Breast epithelium (tissue), 4 donors: ENCODE measurements around the gene COBLL1. TPM values are rescaled to one million over a fixed set of nuclear protein-coding genes. Genes with fewer than 3 reads are reported as not detected.
A peak's percentile ranks its signal among the peaks of the same experiment; 100 is the strongest.

Experiments
- DNase-seq, 2 donors: peaks; one replicate each; pipeline ENCODE4 v3.0.0-alpha.2; 2019; ENCODE audit warnings: low spot score in 2 of 2
- H3K27ac ChIP-seq, 2 donors: fragments of 200-600 bp; sonication (generic) in 1 of 2; one replicate each; pipeline ENCODE4 v1.5.1; 2016 to 2019; ENCODE audit warnings: mild to moderate bottlenecking in 1 of 2
- H3K27me3 ChIP-seq, 2 donors: fragments of 200-600 bp; sonication (generic) in 1 of 2; one replicate each; pipeline versions ENCODE4 v1.5.1 to v1.6.0; 2017 to 2019; ENCODE audit warnings: control low read depth in 1 of 2, mild to moderate bottlenecking in 1 of 2
- H3K36me3 ChIP-seq: fragments of 200-600 bp; one replicate; pipeline ENCODE4 v1.5.1; 2019
- H3K4me1 ChIP-seq, 2 donors: fragments of 200-600 bp; sonication (generic); one replicate each; pipeline ENCODE4 v1.5.1; 2016 to 2019; ENCODE audit warnings: control low read depth in 1 of 2
- H3K4me3 ChIP-seq, 3 donors: fragments of 200-600 bp; sonication (generic); 1 replicate in 2 of 3; 2 replicates in 1 of 3; pipeline ENCODE4 v1.5.1; 2016 to 2019; ENCODE audit warnings: mild to moderate bottlenecking in 3 of 3, moderate library complexity in 2 of 3
- H3K9me3 ChIP-seq, 2 donors: fragments of 200-600 bp; sonication (generic) in 1 of 2; one replicate each; pipeline ENCODE4 v1.5.1; 2016 to 2019; ENCODE audit warnings: control low read depth in 1 of 2
- POLR2A ChIP-seq: fragments of 450-650 bp; IDR thresholded peaks from one replicate; pipeline ENCODE4 v1.6.1; 2016; ENCODE audit warnings: antibody characterized with exemption, mild to moderate bottlenecking, moderate library complexity
- POLR2AphosphoS5 ChIP-seq, 3 donors: sonication (generic); formaldehyde crosslinking; IDR thresholded peaks; one replicate each; pipeline ENCODE4 v1.6.1; 2017; ENCODE audit warnings: antibody characterized with exemption in 3 of 3
- intact Hi-C: fragments of 100-400 bp; cut with DNase I; formaldehyde crosslinking; loops from one replicate; pipeline ENCODE4 v1.15.1; 2023; ENCODE audit warnings: low total_unique reads
- total RNA-seq, 3 donors: library from RNA; depleted of rRNA; stranded (reverse); fragments of >200 nt; gene quantifications; one replicate each; pipeline ENCODE4 v1.1.0, GENCODE V29; 2016
- TF ChIP-seq, protein P1 (sequence below), 3 donors: fragments of 450-650 bp; IDR thresholded peaks; one replicate each; pipeline ENCODE4 v1.5.1; 2016 to 2017; ENCODE audit warnings: antibody characterized with exemption in 3 of 3, mild to moderate bottlenecking in 3 of 3, moderate library complexity in 3 of 3

The COBLL1 gene
- total RNA-seq, 3 donors from 2014 or later, result 43.6 to 92.8 (median 75.8) TPM

GRCh38 chr2:164821338-164821737 lies 20.3 kb downstream of the COBLL1 start:
- no peaks in the 10 kb centered on the region for H3K4me1 ChIP-seq
- no peaks in the 10 kb centered on the region for H3K27me3 ChIP-seq
- no peak overlapping the region for H3K4me3 ChIP-seq
- H3K36me3 ChIP-seq, result no peaks in the 10 kb centered on the region
- no peak for TF ChIP-seq POLR2AphosphoS5 (IDR thresholded peaks at IDR 0.05)
- TF ChIP-seq, protein P1, sequence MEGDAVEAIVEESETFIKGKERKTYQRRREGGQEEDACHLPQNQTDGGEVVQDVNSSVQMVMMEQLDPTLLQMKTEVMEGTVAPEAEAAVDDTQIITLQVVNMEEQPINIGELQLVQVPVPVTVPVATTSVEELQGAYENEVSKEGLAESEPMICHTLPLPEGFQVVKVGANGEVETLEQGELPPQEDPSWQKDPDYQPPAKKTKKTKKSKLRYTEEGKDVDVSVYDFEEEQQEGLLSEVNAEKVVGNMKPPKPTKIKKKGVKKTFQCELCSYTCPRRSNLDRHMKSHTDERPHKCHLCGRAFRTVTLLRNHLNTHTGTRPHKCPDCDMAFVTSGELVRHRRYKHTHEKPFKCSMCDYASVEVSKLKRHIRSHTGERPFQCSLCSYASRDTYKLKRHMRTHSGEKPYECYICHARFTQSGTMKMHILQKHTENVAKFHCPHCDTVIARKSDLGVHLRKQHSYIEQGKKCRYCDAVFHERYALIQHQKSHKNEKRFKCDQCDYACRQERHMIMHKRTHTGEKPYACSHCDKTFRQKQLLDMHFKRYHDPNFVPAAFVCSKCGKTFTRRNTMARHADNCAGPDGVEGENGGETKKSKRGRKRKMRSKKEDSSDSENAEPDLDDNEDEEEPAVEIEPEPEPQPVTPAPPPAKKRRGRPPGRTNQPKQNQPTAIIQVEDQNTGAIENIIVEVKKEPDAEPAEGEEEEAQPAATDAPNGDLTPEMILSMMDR (IDR thresholded peaks at IDR 0.05), result no peak
- no peak for TF ChIP-seq POLR2A
- intact Hi-C loops, result no loop called here
- H3K9me3 ChIP-seq, result no peaks in the 10 kb centered on the region
- DNase-seq, result no peak
- peak overlapping the region; percentile 52 to 75 for H3K27ac ChIP-seq

DNA sequence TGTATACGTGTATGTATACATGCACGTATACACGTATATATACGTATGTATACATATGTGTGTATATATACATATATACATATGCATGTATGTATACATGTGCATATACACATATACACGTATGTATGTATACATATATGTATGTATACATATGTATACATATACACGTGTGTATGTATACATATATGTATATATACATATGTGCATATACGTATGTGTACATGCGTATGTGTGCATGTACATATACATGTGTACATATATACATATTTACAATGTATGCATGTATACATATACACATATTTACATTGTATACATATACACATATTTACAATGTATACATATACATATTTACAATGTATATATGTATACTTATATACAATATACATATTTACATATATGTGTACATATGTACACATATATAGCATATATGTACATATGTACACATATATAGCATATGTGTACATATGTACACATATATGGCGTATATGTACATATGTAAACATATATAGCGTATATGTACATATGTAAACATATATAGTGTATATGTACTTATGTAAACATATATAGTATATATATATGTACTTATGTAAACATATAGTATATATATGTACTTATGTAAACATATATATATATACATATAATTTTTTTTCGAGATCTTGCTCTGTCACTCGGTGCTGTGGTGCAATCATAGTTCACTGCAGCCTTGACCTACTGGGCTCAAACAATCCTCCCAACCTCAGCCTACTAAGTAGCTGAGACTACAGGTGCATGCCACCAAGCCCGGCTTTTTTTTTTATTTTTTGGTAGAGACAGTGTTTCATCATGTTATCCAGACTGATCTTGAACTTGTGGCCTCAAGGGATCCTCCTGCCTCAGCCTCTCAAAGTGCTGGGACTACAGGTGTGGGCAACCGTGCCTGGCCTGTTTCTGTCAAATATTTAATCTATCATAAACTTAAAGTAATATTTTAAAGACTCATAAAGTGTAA lies 23.2 kb downstream of the COBLL1 start:
- no peak for TF ChIP-seq POLR2AphosphoS5 (IDR thresholded peaks at IDR 0.05)
- TF ChIP-seq, protein P1 (IDR thresholded peaks at IDR 0.05), result no peak
- no peaks in the 10 kb centered on the region for H3K9me3 ChIP-seq
- no peak overlapping the region for H3K27ac ChIP-seq
- H3K36me3 ChIP-seq, result no peaks in the 10 kb centered on the region
- intact Hi-C loops, result no loop called here
- H3K4me1 ChIP-seq, result no peaks in the 10 kb centered on the region
- H3K4me3 ChIP-seq, result no peak overlapping the region
- no peaks in the 10 kb centered on the region for H3K27me3 ChIP-seq
- DNase-seq, result no peak

- DNase-seq, result no peak
- Histone ChIP-seq H3K36me3 (no peaks in the 10 kb centered on the region), H3K27ac (no peak overlapping the region), H3K27me3 (no peaks in the 10 kb centered on the region), H3K9me3 (no peaks in the 10 kb centered on the region), H3K4me1 (no peaks in the 10 kb centered on the region), H3K4me3 (no peak overlapping the region)
- TF ChIP-seq, protein P1 (IDR thresholded peaks at IDR 0.05), result no peak
- no peak for TF ChIP-seq POLR2AphosphoS5 (IDR thresholded peaks at IDR 0.05)
- no peak for TF ChIP-seq POLR2A
- intact Hi-C loops, result no loop called here
These were observed 24.7 kb downstream of the COBLL1 start for GRCh38 chr2:164816900-164817299.

DNA sequence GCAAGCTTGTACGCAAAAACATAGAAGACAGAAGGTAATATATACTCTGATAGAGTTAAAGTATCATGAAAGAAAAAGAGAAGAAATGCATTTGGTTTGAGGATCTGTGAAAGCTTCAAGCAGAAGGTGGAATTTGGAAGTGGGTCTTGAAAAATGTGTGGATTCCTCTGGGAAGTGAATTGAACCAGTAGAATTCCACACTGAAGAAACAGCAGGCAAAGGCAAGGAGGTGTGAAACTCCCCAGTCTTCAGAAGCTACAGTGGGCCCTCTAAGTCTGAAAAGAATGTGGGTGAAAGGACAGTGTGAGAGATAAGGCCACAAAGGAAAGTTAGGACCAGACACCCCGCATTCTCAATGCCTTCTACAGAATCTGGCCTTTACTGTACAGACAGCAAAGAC lies 25.6 kb downstream of the COBLL1 start:
- TF ChIP-seq, protein P1 (IDR thresholded peaks at IDR 0.05), result no peak
- no peak for TF ChIP-seq POLR2AphosphoS5 (IDR thresholded peaks at IDR 0.05)
- TF ChIP-seq POLR2A, result no peak
- no peak for DNase-seq
- H3K27me3 ChIP-seq, result no peaks in the 10 kb centered on the region
- no peaks in the 10 kb centered on the region for H3K9me3 ChIP-seq
- no peaks in the 10 kb centered on the region for H3K4me1 ChIP-seq
- H3K4me3 ChIP-seq, result no peak overlapping the region
- H3K36me3 ChIP-seq, result no peaks in the 10 kb centered on the region
- no peak overlapping the region for H3K27ac ChIP-seq
- intact Hi-C loops, result no loop called here

DNA sequence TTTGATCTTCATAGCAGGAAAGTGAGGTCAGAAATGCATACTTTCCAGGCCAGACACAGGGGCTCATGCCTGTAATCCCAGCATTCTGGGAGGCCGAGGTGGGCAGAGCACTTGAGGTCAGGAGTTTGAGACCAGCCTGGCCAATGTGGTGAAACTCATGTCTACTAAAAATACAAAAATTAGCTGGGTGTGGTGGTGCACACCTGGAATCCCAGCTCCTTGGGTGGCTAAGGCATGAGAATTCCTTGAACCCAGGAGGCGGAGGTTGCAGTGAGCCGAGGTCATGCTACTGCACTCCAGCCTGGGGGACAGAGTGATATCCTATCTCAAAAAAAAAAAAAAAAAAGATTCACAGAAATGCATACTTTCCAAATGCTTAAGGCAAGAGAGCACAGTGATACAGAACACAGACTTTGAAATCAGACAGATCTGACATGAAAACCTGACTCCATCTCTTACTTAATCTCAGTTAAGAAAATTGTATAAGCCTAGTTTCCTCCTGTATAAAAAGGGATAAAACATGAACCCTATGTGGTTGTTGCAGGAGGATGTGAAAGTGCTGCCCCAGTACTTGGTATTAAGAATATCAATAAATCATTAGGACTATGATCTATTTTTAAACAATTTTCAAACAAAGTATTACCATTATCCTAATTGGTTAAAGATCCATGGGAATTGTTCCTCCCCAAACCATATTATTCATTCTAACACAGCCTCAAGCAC lies 26.4 kb downstream of the COBLL1 start:
- DNase-seq, result no peak
- no peaks in the 10 kb centered on the region for H3K27me3 ChIP-seq
- no peaks in the 10 kb centered on the region for H3K4me1 ChIP-seq
- no peaks in the 10 kb centered on the region for H3K9me3 ChIP-seq
- TF ChIP-seq POLR2A, result no peak
- TF ChIP-seq POLR2AphosphoS5 (IDR thresholded peaks at IDR 0.05), result no peak
- TF ChIP-seq, protein P1 (IDR thresholded peaks at IDR 0.05), result no peak
- no peak overlapping the region for H3K27ac ChIP-seq
- no peak overlapping the region for H3K4me3 ChIP-seq
- no peaks in the 10 kb centered on the region for H3K36me3 ChIP-seq
- intact Hi-C loops, result no loop called here
